Thyroid gland (tissue), 4 donors: ENCODE measurements around the gene APOL2. TPM values are rescaled to one million over a fixed set of nuclear protein-coding genes. Genes with fewer than 3 reads are reported as not detected.
A peak's percentile ranks its signal among the peaks of the same experiment; 100 is the strongest.

Source experiments
- DNase-seq, 2 donors: peaks; one replicate each; pipeline ENCODE4 v3.0.0-alpha.2; 2019
- H3K27ac ChIP-seq, 3 donors: fragments of 200-600 bp; sonication (generic); 1 replicate in 2 of 3; 2 replicates in 1 of 3; pipeline ENCODE4 v1.5.1; 2016 to 2019; ENCODE audit warnings: mild to moderate bottlenecking in 1 of 3, moderate library complexity in 1 of 3
- H3K27me3 ChIP-seq: fragments of 200-600 bp; sonication (generic); one replicate; pipeline ENCODE4 v1.5.1; 2019
- H3K36me3 ChIP-seq, 2 donors: fragments of 200-600 bp; sonication (generic); one replicate each; pipeline ENCODE4 v1.5.1; 2016 to 2019
- H3K4me1 ChIP-seq, 2 donors: fragments of 200-600 bp; sonication (generic); one replicate each; pipeline ENCODE4 v1.5.1; 2017 to 2019
- H3K4me3 ChIP-seq, 3 donors: fragments of 200-600 bp; sonication (generic); replicated peaks in 1 of 3; 1 replicate in 2 of 3; 2 replicates in 1 of 3; pipeline ENCODE4 v1.5.1; 2016; ENCODE audit warnings: mild to moderate bottlenecking in 1 of 3
- H3K9me3 ChIP-seq: fragments of 200-600 bp; sonication (generic); one replicate; pipeline ENCODE4 v1.5.1; 2017
- POLR2A ChIP-seq, 2 donors: fragments of 450-650 bp; IDR thresholded peaks; one replicate each; pipeline ENCODE4 v1.6.1; 2017; ENCODE audit warnings: antibody characterized with exemption in 2 of 2, mild to moderate bottlenecking in 2 of 2, moderate library complexity in 1 of 2
- WGBS, 2 donors: methylation state at CpG; one replicate each; pipeline ENCODE4 v1.1.5; 2017; 5-methylcytosine and 5-hydroxymethylcytosine counted together
- intact Hi-C: fragments of 100-400 bp; cut with DNase I; formaldehyde crosslinking; loops from one replicate; pipeline ENCODE4 v1.15.1; 2023
- total RNA-seq, 4 donors: library from RNA; depleted of rRNA; stranded (reverse); fragments of >200 nt; gene quantifications; one replicate each; pipeline ENCODE4 v1.2.3, GENCODE V29; 2016
- TF ChIP-seq, protein P1 (sequence below), 6 experiments: fragments of 200-600 bp in 3 of 6; fragments of 450-650 bp in 3 of 6; sonication (generic) in 3 of 6; IDR thresholded peaks; one replicate each; pipeline ENCODE4 v1.5.1; 2016 to 2019; ENCODE audit warnings: antibody characterized with exemption in 6 of 6, mild to moderate bottlenecking in 2 of 6, inconsistent platforms in 1 of 6, moderate library complexity in 1 of 6

Gene APOL2
- total RNA-seq, 4 donors from 2014 or later: 31.1 to 45.6 (median 35.6) TPM

GRCh38 chr22:36221799-36222751 is 17.3 kb downstream of the APOL2 start:
- no peak overlapping the region for H3K27ac ChIP-seq
- no peak overlapping the region for H3K4me3 ChIP-seq
- intact Hi-C loops: no loop called here
- no peaks in the 10 kb centered on the region for H3K9me3 ChIP-seq
- H3K4me1 ChIP-seq: no peaks in the 10 kb centered on the region
- no peak for TF ChIP-seq POLR2A (IDR thresholded peaks at IDR 0.05)
- TF ChIP-seq, protein P1, sequence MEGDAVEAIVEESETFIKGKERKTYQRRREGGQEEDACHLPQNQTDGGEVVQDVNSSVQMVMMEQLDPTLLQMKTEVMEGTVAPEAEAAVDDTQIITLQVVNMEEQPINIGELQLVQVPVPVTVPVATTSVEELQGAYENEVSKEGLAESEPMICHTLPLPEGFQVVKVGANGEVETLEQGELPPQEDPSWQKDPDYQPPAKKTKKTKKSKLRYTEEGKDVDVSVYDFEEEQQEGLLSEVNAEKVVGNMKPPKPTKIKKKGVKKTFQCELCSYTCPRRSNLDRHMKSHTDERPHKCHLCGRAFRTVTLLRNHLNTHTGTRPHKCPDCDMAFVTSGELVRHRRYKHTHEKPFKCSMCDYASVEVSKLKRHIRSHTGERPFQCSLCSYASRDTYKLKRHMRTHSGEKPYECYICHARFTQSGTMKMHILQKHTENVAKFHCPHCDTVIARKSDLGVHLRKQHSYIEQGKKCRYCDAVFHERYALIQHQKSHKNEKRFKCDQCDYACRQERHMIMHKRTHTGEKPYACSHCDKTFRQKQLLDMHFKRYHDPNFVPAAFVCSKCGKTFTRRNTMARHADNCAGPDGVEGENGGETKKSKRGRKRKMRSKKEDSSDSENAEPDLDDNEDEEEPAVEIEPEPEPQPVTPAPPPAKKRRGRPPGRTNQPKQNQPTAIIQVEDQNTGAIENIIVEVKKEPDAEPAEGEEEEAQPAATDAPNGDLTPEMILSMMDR (IDR thresholded peaks at IDR 0.05): peak; percentile 28 to 71 (median 55)
- H3K36me3 ChIP-seq: no peaks in the 10 kb centered on the region
- no peaks in the 10 kb centered on the region for H3K27me3 ChIP-seq
- peak; percentile 50 to 67 for DNase-seq
- WGBS, 2 donors: 13 to 18% methylated on average over 7 of the region's 7 CpGs

GRCh38 chr22:36220451-36220921 is 18.8 kb downstream of the APOL2 start:
- no peak overlapping the region for H3K4me3 ChIP-seq
- H3K9me3 ChIP-seq: no peaks in the 10 kb centered on the region
- no peaks in the 10 kb centered on the region for H3K4me1 ChIP-seq
- no peaks in the 10 kb centered on the region for H3K36me3 ChIP-seq
- 67 to 70% methylated on average over 9 of the region's 9 CpGs for WGBS, 2 donors
- peak overlapping the region in 1 of 3 donors; percentile 12 for H3K27ac ChIP-seq
- H3K27me3 ChIP-seq: no peaks in the 10 kb centered on the region
- intact Hi-C loops: no loop called here
- TF ChIP-seq, protein P1 (IDR thresholded peaks at IDR 0.05): no peak
- TF ChIP-seq POLR2A (IDR thresholded peaks at IDR 0.05): no peak
- no peak for DNase-seq

DNA sequence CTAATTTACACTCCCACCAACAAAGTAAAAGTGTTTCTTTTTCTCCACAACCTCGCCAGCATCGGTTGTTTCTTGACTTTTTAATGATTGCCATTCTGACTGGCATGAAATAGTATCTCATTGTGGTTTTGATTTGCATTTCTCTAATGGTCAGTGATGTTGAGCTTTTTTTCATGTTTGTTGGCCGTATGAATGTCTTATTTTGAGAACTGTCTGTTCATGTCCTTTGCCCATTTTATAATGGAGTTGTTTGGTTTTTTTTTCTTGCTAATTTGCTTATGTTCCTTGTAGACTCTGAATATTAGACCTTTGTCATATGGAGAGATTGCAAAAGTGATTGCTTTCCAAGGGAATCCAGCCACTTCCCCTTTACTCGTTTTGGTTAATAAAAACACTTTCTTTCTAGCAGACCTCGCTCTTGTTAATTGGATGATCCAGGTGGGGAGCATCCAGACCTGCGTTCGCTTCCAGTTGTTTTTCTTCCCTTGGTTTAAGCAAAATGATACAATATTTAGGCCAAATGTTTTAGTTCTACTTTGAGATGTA is 20.6 kb downstream of the APOL2 start:
- H3K36me3 ChIP-seq: no peaks in the 10 kb centered on the region
- H3K4me1 ChIP-seq: peaks cover 0 to 5% of the 10 kb centered on the region in 2 donors
- WGBS, 2 donors: 89 to 92% methylated on average over 7 of the region's 7 CpGs
- H3K4me3 ChIP-seq: no peak overlapping the region
- intact Hi-C loops: no loop called here
- no peaks in the 10 kb centered on the region for H3K27me3 ChIP-seq
- no peak overlapping the region for H3K27ac ChIP-seq
- DNase-seq: no peak
- no peaks in the 10 kb centered on the region for H3K9me3 ChIP-seq
- TF ChIP-seq, protein P1 (IDR thresholded peaks at IDR 0.05): no peak
- no peak for TF ChIP-seq POLR2A (IDR thresholded peaks at IDR 0.05)

DNA sequence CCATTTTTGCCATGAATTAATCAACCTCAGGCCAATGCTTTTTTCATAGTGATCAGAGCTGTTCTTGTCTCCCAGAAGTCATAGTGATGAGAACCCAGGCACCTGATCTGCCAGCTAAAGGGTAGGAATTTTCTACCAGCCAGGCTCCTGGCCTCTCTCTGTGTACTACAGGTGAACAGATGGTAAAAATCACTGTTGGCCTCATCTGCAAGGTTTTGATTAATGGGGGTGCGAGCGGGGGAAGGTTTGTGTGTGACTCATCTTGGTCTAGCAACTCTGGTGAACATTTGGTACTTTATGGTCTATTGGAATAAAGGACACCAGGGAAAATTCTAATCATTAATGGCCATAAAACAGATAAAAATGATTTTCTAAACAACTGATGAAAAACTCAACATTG is 23.3 kb downstream of the APOL2 start:
- Histone ChIP-seq H3K9me3 (no peaks in the 10 kb centered on the region), H3K27me3 (no peaks in the 10 kb centered on the region), H3K36me3 (no peaks in the 10 kb centered on the region), H3K4me1 (peaks cover 0 to 19% of the 10 kb centered on the region in 2 donors), H3K4me3 (no peak overlapping the region), H3K27ac (no peak overlapping the region)
- TF ChIP-seq, protein P1 (IDR thresholded peaks at IDR 0.05): no peak
- TF ChIP-seq POLR2A (IDR thresholded peaks at IDR 0.05): no peak
- intact Hi-C loops: no loop called here
- WGBS, 2 donors: 95% methylated on average over 2 of the region's 2 CpGs
- no peak for DNase-seq

DNA sequence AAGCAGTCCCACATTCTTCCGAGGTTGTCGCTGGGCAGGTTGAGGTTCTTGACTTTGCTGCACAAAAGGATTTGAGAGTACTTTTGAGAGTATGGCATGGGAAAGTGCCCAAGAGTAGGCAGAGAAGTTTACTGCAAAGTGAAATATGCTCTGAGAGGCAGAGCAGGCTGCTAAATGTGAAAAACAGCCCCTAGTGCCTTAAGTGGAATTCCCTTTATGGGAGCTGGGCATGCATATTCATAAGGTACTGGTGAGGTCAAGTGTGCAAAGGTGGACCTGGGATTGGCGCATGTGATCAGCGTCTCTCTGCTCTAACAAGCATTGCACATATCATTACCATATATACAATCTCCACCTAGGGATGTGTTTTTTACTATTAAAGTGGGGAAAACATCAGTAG is 25.7 kb downstream of the APOL2 start:
- H3K27ac ChIP-seq: no peak overlapping the region
- no peak overlapping the region for H3K4me3 ChIP-seq
- intact Hi-C loops: no loop called here
- TF ChIP-seq, protein P1 (IDR thresholded peaks at IDR 0.05): no peak
- no peak for TF ChIP-seq POLR2A (IDR thresholded peaks at IDR 0.05)
- no peaks in the 10 kb centered on the region for H3K27me3 ChIP-seq
- H3K4me1 ChIP-seq: peaks cover 0 to 23% of the 10 kb centered on the region in 2 donors
- no peaks in the 10 kb centered on the region for H3K36me3 ChIP-seq
- H3K9me3 ChIP-seq: no peaks in the 10 kb centered on the region
- DNase-seq: no peak
- WGBS, 2 donors: 54 to 69% methylated on average over 4 of the region's 4 CpGs
